ENCODE measurements around the gene UPK3BL1.
A peak's percentile ranks its signal among the peaks of the same experiment; 100 is the strongest.
"Not testable (repeated sequence)": the region's sequence is repeated elsewhere in the genome, so short reads cannot be mapped to it uniquely, and the experiment has no call there.

The UPK3BL1 gene

GRCh38 chr7:102627271-102627904, 15.2 kb downstream of the UPK3BL1 start:
- not testable (repeated sequence) for DNase-seq

DNA sequence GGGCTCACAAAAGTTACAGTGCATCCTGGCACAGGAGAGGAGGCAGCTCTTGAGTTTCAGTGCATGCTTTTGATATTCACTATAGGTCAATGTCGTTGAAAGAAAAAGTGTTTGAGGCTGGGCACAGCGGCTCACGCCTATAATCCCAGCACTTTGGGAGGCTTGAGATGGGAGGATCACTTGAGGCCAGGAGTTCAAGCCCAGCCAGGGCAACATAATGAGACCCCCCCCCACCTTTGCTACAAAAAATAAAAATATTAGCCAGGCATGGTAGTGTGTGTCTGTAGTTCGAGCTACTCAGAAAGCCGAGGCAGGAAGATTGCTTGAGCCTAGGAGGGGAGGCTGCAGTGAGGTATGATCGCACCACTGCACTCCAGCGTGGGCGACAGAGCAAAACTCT, 24.5 kb downstream of the UPK3BL1 start:
- not testable (repeated sequence) for DNase-seq

DNA sequence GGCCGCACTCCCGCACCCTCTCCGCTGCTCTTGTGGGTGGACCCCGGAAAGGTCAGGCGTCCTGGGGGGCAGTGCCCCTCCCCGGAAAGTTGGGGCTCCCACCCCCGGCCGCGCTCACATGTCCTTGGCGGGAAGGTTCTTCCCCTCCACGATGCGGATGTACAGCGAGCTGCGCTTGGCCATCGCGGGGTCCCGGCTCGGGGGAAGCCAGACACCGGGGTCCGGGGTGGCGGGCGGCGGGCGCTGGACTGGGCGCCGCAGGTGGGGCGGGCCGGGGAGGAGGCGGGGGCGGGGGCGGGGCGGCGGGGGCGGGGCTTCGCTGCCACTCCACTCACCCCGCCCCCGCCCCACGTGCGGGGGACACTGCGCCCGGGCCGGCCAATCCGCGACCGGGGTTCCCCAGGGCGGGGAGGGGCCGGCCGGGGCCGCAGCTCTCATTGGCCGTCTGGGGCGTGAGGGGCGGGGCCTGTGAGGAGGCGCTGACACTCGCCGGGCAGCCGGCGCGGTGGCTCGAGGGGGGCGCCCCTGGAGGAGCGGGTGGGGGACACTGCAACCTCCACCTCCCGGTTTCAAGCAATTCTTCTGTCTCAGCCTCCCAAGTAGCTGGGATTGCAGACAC, 26.0 kb downstream of the UPK3BL1 start, which contains the start of gene RASA4:
RASA4 (minus strand) TSS at position 250 of the 619 bp plus-strand sequence; CDS start at position 183, 67 bp downstream.
- DNase-seq, result peak; percentile 57

- not testable (repeated sequence) for DNase-seq
These were observed 26.7 kb downstream of the UPK3BL1 start for GRCh38 chr7:102615930-102616329.

DNA sequence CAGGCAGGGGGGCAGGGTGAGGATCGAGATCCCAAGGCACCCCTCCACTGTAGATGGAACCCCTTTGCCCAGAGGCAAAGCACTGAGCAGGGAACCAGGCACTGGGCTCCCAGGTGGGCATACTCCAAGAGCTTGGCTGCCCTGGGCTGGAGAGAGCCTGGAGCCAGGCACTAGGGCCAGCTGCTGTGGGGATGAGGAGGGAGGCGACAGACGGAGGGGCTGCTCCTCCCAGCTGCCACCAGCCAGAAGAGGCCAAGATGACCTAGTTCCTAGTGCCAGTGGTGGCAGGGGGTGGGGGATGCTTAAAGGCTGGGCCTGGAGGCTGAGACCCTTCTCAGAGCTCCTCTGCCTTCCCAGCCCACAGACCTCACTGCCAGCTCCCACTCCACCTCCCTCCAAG, 27.7 kb downstream of the UPK3BL1 start:
- not testable (repeated sequence) for DNase-seq

GRCh38 chr7:102614346-102614697, 28.3 kb downstream of the UPK3BL1 start:
- DNase-seq, result not testable (repeated sequence)

DNA sequence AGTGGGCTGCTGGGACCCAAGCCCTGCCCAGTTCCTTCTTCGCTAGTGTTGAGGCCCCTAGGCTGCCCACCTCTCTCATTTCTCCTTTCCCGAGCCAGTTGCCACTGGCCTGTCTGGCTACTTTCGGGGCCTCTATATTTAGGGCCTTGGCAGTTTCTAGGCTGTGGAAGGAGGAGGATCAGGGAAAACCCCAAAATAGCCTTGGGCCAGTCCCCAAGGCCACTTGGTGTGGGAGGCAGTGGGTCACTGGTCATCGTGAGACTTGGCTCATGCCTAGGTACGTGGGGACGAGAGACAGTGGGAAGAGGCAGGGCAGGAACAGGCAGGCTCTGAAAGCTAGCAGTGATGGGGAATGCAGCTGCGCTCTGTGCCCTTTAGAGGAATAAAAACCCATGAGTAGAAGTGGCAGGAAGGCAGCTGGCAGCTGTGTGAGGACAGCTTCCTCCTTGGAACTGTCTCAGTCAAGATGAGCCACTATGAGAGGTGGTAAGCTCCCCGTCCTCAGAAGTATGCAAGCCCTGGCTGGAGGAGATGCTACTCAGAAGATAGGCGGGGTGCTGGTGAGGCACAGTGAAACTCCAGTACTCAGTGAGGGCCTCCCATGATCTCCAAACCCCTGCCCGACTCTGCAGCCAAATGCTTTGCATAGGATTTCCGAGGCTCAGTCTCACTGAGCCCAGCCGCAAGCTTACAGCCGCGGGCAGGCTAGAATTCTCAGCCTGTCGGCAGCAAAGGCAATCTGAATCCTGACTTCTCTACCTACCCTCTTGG, 28.8 kb downstream of the UPK3BL1 start:
- not testable (repeated sequence) for DNase-seq

- DNase-seq, result not testable (repeated sequence)
These were observed 30.8 kb downstream of the UPK3BL1 start for GRCh38 chr7:102611675-102612325.

GRCh38 chr7:102611013-102611674, 31.4 kb downstream of the UPK3BL1 start:
- not testable (repeated sequence) for DNase-seq

DNA sequence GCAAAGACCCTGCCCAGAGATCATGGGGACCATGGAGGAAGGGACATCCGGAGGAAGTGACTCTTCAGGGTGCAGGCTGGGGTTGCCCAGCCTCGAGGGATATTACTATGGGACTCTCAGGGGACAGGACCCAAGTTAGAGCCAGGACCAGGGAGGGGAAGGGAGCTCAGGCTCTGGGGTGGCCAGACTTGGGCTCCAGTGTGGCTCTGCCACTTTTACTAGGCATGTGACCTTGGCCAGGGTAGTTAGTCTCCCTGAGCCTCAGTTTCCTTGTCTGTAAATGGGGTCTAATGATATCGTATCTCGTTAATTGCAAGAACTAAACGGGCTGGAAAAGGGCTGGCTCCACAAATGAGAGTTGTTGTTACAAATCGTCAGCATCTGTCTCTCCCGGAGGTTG, 32.1 kb downstream of the UPK3BL1 start:
- DNase-seq, result not testable (repeated sequence)

DNA sequence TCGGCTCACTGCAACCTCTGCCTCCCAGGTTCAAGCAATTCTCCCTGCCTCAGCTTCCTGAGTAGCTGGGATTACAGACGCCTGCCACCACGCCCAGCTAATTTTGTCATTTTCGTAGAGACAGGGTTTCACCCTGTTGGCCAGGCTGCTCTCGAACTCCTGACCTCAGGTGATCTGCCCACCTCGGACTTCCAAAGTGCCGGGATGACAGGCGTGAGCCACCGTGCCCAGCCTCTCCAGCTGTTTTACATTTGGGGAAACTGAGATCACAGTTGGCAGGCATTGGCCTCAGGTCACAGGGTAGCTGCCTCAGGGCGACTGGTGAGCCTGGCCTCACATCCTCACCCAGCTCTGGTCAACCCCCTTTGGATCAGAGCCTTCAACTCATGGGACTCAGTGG, 32.9 kb downstream of the UPK3BL1 start:
- not testable (repeated sequence) for DNase-seq

GRCh38 chr7:102606848-102607247, 35.7 kb downstream of the UPK3BL1 start:
- DNase-seq, result not testable (repeated sequence)

DNA sequence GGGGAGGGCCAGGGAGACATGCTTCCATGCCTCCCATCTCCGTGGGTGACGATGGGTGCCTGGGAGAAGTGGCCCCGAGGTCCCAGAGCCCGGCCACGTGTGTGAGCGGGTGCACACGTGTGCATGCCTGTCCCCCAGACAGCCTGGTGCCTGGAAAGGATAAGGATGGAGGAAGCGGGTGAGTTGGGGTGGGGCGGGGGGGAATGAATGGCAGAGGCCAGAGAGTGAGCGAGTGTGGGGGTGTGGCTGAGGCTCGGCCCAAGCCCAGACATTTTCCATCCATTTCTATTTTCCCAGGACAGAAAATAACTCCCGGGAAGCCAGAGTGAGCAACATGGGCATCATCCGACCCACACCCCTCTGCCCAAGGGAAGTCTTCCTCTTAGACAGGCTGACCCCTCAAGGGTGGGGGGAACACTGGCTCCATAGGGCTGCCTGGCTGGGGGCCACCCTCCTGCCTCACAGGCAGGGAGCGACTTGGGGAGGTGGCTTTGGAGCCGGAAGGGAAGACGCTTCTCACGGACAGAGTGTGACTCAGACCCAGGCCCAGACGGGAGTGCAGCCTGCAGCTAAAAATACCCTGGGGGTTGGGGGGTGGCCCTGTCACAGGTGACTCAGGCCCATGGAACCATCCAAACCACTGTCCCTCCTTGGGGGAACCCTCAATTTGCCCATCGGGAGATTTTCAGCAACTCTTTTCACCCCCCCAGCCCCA, 38.0 kb downstream of the UPK3BL1 start:
- DNase-seq, result not testable (repeated sequence)

GRCh38 chr7:102602317-102602716, 40.3 kb downstream of the UPK3BL1 start:
- DNase-seq, result not testable (repeated sequence)

DNA sequence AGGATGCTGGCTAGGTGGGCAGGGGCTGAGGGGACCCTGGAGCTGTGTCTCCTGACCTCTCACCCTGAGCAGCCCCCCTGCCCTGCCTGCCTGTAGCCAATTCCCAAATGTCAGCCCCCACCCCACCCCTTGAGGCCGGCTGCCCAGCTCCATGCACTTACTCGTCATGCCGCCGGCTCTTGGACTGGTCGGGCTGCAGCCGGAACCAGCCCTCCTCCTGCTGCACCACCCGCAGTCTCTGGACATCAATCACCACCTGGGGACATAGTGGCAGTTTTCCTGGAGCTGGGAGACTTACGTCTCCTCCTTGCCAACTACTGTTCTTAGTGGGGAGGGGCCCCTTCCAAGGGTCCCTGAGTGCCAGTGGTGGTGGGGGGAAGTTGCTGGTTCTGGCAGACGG, 42.9 kb downstream of the UPK3BL1 start:
- DNase-seq, result not testable (repeated sequence)

DNA sequence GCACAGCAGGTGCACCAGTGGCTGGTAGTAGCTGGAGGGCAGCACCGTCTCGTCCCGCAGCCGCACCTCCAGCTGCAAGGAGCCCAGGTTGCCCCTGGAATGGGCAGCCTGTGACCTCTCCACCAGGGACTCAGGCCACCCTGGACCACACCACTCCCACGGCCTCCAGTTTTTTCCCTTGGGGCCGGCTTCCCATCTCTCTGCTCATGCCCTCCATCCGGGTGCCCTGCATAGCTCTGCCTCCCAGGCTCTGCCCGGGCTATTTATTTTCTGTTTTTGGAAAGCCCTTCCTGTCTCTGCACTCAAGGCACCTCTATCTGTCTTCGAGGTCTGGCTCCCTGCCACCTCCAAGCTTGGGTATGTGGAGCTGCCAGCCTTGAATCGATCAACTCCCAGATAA, 46.6 kb downstream of the UPK3BL1 start:
- DNase-seq, result peak; percentile 16

DNA sequence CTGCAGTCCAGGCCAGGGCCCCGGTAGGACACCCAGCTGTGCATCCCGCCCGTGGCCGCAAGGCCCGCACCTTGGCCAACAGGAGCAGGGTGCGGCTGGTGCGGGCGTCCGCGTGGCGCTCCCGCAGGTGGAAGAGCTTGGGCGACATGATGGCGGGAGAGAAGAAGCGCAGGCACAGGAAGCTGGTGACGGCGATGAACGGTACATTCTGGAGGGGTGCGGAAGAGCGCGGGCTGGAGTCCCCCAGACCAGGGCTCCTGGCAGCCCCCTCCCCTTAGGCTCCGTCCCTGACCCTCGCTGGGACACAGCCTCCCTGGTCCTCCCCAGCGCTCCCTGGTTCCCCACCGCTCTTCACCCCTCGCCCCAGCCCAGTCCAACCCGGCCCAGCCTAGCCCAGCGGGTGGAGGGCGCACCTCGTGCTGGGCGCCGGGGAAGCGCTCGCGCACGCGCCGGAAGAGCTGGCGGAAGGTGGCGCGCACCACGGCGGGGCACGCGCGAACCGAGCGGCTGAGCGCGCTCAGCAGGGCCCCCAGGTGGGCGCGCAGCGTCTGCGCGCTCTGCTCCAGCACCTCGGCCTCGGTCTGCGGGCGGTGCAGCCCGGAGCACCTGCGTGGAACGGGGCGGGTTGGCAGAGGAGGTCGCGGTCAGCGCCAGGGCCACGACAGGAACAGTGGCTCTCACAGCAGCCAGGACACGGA, 48.8 kb downstream of the UPK3BL1 start:
- DNase-seq, result not testable (repeated sequence)

DNA sequence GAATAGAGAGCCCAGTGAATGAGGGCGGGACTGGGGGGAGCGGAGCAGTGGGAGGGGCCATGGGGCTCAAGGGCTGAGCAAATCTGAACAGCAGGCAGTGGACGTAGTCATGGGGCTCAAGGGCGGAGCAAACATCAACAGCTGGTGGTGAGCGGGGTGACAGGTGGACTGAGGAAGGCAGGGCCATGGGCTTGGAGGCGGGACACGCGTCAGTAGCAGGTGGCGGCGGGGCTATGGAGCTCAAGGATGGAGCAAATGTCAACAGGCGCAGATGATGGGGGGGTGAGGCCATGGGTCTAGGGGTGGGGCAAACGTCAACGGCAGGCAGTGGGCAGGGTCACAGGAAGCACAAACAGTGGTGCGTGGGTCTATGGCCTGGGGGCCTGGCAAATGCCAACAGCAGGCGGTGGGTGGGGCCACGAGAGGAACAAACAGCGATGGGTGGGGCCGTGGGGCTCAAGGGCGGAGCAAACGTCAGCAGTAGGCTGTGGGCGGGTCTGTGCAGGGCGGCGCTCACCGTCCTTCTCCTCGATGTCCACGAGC, 50.0 kb downstream of the UPK3BL1 start:
- DNase-seq, result peak; percentile 52

- DNase-seq, result not testable (repeated sequence)
These were observed 52.7 kb downstream of the UPK3BL1 start for GRCh38 chr7:102589857-102590256.

All from activated CD4-positive, CD25-positive, alpha-beta regulatory T cell treated with anti-CD3 and anti-CD28 coated beads, Interleukin-2, amount 50 U/mL, for 72 hours (primary cell).